Natural killer cell treated with Interleukin-12 subunit alpha and Interleukin-12 subunit beta and Interleukin-15 and Interleukin-18, amount 100 ng/mL, for 72 hours (primary cell): Measurements from ENCODE around the gene CLBA1. TPM values are rescaled to one million over a fixed set of nuclear protein-coding genes. Genes with fewer than 3 reads are reported as not detected.

Experiments used
- total RNA-seq, 2 donors: library from RNA; stranded (reverse); gene quantifications; one replicate each; pipeline ENCODE4 v1.2.3, GENCODE V29; 2022

CLBA1 gene
- total RNA-seq, 2 donors from 2014 or later: 1.2 to 1.5 TPM

Other genes with a start within 250 kb of the CLBA1 start
- 100 to 1,000 TPM in 1 of 2 donors, 10 to 100 TPM in 1; 74.5 to 157 TPM for gene SIVA1, start 232.6 kb upstream of the CLBA1 start, total RNA-seq
- 100 to 1,000 TPM; 128 to 229 TPM for gene AKT1, start 190.0 kb upstream of the CLBA1 start, total RNA-seq
- gene ZBTB42, start 184.7 kb upstream of the CLBA1 start, total RNA-seq: 1 to 10 TPM; 1.3 to 3.0 TPM
- gene CEP170B, start 120.5 kb upstream of the CLBA1 start, total RNA-seq: 1 to 10 TPM; 3.4 to 3.8 TPM
- gene PLD4, start 60.9 kb upstream of the CLBA1 start, total RNA-seq: not detected
- not detected for gene AHNAK2, start 7.4 kb upstream of the CLBA1 start, total RNA-seq
- 10 to 100 TPM; 39.9 to 71.5 TPM for gene CDCA4, start 35.3 kb downstream of the CLBA1 start, total RNA-seq
- 10 to 100 TPM; 80.9 to 88.3 TPM for gene GPR132, start 79.6 kb downstream of the CLBA1 start, total RNA-seq
- 1 to 10 TPM; 5.9 to 7.1 TPM for gene JAG2, start 183.0 kb downstream of the CLBA1 start, total RNA-seq
- 10 to 100 TPM; 10.2 to 23.4 TPM for gene NUDT14, start 195.5 kb downstream of the CLBA1 start, total RNA-seq